Mucosa of descending colon (tissue), 3 donors: ENCODE results near the gene PDE9A. TPM values are rescaled to one million over a fixed set of nuclear protein-coding genes. Genes with fewer than 3 reads are reported as not detected.

Experiments used
- ATAC-seq: fragments of 200-7000 bp; cut with Tn5 transposase; one replicate; pipeline ENCODE4 v1.9.1; 2020; ENCODE audit warnings: mild to moderate bottlenecking, moderate library complexity
- DNase-seq, 3 donors: peaks; one replicate each; pipeline ENCODE4 v3.0.0-alpha.2; 2020
- H3K36me3 ChIP-seq: fragments of 200-600 bp; one replicate; pipeline ENCODE4 v1.8.0; 2021; ENCODE audit warnings: low read depth, mild to moderate bottlenecking
- H3K4me1 ChIP-seq: fragments of 200-600 bp; one replicate; pipeline ENCODE4 v1.8.0; 2021; ENCODE audit warnings: low read depth, mild to moderate bottlenecking
- H3K4me3 ChIP-seq: fragments of 200-600 bp; one replicate; pipeline ENCODE4 v1.8.0; 2021; ENCODE audit warnings: mild to moderate bottlenecking
- H3K9me3 ChIP-seq: fragments of 200-600 bp; one replicate; pipeline ENCODE4 v1.8.0; 2021; ENCODE audit warnings: mild to moderate bottlenecking
- intact Hi-C, 2 donors: fragments of 100-400 bp; cut with DNase I in 1 of 2; cut with micrococcal nuclease in 1 of 2; formaldehyde crosslinking; loops; one replicate each; pipeline versions ENCODE4 v1.11.0 to v1.11.1; 2022; cut with DNase I, micrococcal nuclease
- total RNA-seq, 3 donors: library from RNA; stranded (reverse); fragmentation: NEBNext Ultra II Directional in 2 of 3; extraction: Animal tissue kit (Norgen Biotek cat#: 25700) in 2 of 3; gene quantifications; one replicate each; pipeline versions ENCODE4 v1.2.1 to v1.2.4, GENCODE V29; 2021 to 2023
- TF ChIP-seq, protein P1 (sequence below): fragments of 200-600 bp; IDR thresholded peaks from one replicate; pipeline ENCODE4 v1.8.0; 2022; ENCODE audit warnings: antibody characterized with exemption, mild to moderate bottlenecking
- donor health status: DM: no; HTN: no; CAD: no; lungs with moderate emphysema.
- donor health status: DM: no; HTN: no; CAD: no.
- donor health status: DM: no; HTN: yes; CAD: no.

The PDE9A gene
- total RNA-seq, 3 donors from 2014 or later, result 98.4 to 200 (median 167) TPM

DNA sequence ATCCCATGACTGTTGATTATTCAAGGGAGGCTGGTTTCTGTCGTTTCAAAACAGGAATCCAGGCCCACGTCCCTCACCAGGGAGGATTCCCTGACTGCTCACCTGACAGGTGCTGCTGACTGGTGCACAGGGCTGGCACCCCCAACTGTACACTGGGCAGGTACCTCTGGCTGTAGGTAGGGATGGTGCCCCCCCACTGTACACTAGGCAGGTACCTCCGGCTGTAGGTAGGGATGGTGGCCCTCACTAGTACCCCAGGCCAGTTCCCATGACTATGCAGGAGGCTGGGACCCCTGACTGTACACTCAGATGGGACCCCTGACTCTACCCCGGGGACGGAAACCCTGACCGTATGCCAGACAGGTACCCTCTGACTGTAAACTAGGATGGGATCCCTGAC, 33.6 kb upstream of the PDE9A start:
- H3K4me3 ChIP-seq, result no peak overlapping the region
- intact Hi-C loops, result no loop called here

DNA sequence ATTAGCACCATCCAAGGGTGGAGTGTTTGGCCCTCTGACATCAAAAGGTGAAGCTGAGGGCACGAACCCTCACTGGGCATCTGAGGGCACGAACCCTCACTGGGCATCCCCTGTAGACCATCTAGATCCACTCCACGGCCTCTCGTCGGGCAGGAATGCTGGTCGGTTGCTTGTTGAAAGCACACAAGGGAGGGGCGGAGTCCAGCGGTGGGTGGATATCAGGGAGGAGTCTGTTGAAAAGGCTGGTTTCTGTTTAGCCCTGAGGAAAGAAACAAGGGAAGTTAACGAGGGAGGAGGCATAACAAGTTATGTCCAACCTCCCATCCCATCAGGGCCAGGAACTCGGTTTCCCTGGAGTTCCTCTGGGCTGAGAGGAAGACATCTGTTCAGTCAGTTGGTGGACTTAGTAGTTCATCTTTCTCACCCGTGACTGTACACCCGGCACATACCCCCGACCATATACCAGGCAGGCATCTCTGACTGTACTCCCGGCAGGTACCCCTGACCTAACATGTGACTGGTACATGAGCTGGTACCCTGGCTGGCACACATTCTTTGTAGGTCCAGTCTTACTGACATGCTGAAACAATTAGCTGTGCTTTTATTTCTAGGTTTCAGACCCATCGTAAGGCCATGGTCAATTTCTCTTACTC, 32.1 kb upstream of the PDE9A start:
- intact Hi-C loops, result no loop called here
- Histone ChIP-seq H3K4me1 (peaks cover 21% of the 10 kb centered on the region), H3K4me3 (no peak overlapping the region), H3K36me3 (no peaks in the 10 kb centered on the region), H3K9me3 (no peaks in the 10 kb centered on the region)
- peak; percentile 65 for ATAC-seq
- peak in 2 of 3 donors; percentile 60 to 69 for DNase-seq
- TF ChIP-seq, protein P1, sequence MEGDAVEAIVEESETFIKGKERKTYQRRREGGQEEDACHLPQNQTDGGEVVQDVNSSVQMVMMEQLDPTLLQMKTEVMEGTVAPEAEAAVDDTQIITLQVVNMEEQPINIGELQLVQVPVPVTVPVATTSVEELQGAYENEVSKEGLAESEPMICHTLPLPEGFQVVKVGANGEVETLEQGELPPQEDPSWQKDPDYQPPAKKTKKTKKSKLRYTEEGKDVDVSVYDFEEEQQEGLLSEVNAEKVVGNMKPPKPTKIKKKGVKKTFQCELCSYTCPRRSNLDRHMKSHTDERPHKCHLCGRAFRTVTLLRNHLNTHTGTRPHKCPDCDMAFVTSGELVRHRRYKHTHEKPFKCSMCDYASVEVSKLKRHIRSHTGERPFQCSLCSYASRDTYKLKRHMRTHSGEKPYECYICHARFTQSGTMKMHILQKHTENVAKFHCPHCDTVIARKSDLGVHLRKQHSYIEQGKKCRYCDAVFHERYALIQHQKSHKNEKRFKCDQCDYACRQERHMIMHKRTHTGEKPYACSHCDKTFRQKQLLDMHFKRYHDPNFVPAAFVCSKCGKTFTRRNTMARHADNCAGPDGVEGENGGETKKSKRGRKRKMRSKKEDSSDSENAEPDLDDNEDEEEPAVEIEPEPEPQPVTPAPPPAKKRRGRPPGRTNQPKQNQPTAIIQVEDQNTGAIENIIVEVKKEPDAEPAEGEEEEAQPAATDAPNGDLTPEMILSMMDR, result no peak

More for the DNA sequence above, 33.6 kb upstream of the PDE9A start:
- Histone ChIP-seq H3K4me1 (peaks cover 22% of the 10 kb centered on the region), H3K36me3 (no peaks in the 10 kb centered on the region), H3K9me3 (no peaks in the 10 kb centered on the region)
- ATAC-seq (no peak), DNase-seq (no peak)
- TF ChIP-seq, protein P1, result no peak

DNA sequence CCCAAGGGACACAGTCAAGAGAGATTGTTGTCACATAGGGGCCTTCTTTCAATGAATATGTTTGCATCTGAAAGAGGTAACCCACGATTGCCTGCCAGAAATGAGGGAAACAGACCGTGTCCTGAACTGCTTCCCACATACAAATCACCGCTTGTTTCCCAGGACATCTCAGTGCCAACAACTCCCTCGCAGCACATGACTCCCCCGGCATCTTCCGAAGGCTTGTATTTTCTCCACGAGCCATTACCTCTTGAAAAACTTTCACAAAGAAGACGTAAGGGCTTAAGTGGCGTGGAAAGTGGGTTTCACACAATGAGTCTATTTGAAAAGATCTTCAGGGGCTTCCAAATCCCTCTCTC, 31.6 kb upstream of the PDE9A start:
- no peak overlapping the region for H3K4me3 ChIP-seq
- H3K36me3 ChIP-seq, result no peaks in the 10 kb centered on the region
- H3K9me3 ChIP-seq, result no peaks in the 10 kb centered on the region
- intact Hi-C loops, result no loop called here
- TF ChIP-seq, protein P1, result no peak
- no peak for ATAC-seq
- DNase-seq, result no peak
- peaks cover 16% of the 10 kb centered on the region for H3K4me1 ChIP-seq

DNA sequence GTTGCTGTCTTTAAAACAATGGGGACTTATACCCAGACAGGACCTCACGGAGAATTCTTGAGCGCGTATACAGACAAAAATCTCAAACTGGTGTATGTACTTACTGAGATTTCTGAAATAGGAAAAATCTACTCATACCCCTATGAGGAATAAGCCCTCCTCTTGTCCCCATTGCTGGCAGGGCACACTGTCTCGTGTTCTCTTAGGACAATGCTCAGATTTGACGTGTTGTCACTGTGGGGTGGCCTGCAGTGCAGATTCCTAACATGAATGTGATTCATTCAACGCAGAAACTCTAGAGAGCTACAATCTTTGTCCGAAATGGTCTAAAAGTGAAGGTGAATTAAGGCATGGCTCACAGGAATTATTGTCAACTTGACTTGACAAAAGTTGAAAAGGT, 31.1 kb upstream of the PDE9A start:
- DNase-seq (no peak), ATAC-seq (no peak)
- TF ChIP-seq, protein P1, result no peak
- no peaks in the 10 kb centered on the region for H3K9me3 ChIP-seq
- intact Hi-C loops, result no loop called here
- H3K4me3 ChIP-seq, result no peak overlapping the region
- H3K4me1 ChIP-seq, result peaks cover 14% of the 10 kb centered on the region
- H3K36me3 ChIP-seq, result no peaks in the 10 kb centered on the region

DNA sequence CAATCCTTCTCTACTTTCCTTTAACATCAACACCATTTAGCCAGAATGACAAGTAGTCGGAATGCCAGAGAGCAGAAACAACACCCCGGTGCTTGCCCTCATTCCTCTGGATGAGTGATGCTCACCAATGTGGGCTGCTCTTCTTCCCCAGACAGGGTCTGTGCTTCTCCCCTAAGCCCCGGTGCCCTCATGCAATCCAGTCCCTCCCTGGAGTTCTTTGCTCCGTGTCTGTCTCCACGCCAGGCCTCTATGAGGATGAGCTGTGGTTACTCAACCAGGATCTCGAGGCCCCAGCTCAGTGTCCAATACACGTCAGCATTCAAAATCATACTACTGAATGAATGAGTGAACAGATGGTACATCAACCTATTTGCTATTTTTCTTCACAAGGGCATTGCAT, 29.7 kb upstream of the PDE9A start:
- intact Hi-C loops, result no loop called here
- Histone ChIP-seq H3K9me3 (no peaks in the 10 kb centered on the region), H3K4me3 (no peak overlapping the region), H3K36me3 (no peaks in the 10 kb centered on the region), H3K4me1 (peaks cover 14% of the 10 kb centered on the region)
- TF ChIP-seq, protein P1, result no peak
- DNase-seq, result no peak
- ATAC-seq, result no peak
